HG02943 (cell line): ENCODE results near the gene RFX3.

Experiments
- ATAC-seq: cut with Tn5 transposase; IDR thresholded peaks from one replicate; pipeline ENCODE4 v1.9.1; 2021; ENCODE audit warnings: mild to moderate bottlenecking, low read depth, moderate library complexity; ENCODE audit not compliant: unreplicated experiment

RFX3 gene

GRCh38 chr9:3525836-3526164 lies at the start of gene RFX3:
TSS of gene RFX3 (minus strand) at chr9:3526001. CDS start at chr9:3395588, 130,413 bp downstream.
- peak; percentile 40 for ATAC-seq

DNA sequence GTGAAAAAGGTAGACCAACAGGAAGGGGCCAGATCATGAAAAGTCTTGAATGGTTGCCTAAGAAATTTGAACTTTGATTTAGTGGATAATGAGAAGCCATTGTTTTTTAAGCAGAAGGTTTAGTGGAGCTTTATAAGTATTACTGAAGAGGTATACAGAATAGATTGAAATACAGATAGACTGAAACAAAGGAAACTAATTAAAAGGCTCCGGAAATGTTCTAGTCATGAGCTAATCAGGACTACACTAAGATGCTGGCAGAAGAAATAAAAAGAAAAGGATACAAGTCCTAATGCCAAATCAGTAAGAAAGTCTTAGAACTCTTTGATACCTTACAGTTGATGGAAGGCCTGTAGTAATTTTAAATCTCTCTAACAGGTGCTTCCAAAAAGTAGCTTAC lies 45.7 kb upstream of the RFX3 start:
- no peak for ATAC-seq

GRCh38 chr9:3569529-3569928 lies 43.7 kb upstream of the RFX3 start:
- no peak for ATAC-seq

DNA sequence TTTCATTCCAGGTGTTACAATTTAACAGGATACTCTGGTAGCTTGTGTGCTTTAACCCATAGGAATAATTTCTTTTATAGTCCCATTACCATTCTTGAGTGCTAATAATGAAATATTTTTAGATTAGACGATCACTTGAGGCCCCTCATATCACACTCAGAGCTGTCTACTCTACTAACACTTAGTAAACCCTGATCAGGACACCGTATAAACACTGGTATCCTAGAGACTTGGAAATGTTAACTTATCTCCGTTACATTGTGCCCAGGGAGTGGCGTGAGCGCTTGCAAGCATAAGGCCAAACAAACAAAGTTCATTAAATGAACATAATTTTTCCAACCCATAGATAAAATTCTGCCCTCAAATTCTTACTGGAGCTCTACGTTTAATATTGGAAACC lies 42.2 kb upstream of the RFX3 start:
- ATAC-seq: no peak

GRCh38 chr9:3553076-3553765 lies 27.4 kb upstream of the RFX3 start:
- ATAC-seq: no peak

DNA sequence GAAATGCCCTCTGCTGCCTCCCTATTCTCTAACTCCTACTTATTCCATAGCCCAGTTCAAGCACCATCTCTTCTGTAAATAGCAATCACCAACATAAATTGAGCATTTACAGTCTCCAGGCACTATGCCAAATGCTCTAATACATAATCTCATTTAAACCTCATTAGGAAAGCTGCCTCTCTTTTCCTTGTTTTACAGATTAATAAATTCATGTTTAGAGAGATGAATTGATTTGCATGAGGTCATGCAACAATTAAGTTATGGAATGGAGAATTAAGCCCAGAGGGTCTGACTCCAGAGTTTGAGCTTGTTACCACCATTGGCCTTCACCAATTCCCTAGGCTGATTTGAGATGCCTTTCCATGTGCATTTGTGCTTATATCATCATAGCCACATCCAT lies 23.4 kb upstream of the RFX3 start:
- no peak for ATAC-seq

GRCh38 chr9:3548648-3549047 lies 22.8 kb upstream of the RFX3 start:
- no peak for ATAC-seq

GRCh38 chr9:3541206-3541605 lies 15.4 kb upstream of the RFX3 start:
- ATAC-seq: no peak

DNA sequence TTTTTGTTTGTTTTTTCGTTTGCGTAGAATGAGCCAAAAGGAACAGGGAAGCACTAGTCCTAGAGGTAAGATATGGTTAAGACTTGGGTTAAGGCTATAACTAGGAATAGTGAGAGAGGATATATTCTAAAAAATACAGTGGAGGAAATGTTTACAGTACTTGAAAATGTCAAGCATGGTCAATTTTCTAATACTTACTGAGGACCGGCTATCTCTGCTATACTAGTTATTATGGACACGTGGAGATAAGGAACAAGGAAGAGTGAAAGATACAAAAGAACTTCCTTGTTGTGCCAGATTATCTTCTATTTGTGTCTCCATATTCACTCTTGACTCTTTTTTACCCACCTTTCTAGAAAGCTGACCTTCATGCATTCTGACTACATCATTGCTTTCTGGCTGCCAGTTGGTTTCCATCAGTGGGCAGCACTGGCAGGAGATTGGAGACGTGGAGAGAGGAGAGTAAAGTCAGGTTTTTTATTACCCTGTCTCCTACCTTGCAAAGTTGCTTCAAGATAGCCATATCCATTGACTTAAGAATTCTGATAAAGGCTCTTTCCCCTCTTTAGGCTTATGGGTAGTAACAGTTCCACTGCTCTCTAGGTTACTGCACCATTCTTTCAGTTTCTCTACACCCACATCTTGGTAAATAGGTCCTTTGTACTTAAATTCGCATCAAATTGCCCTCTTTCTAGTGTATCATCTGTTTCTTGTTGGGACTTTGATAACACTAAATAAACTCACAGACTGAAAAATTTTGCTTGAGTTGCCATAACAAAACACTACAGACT lies 9.0 kb upstream of the RFX3 start:
- no peak for ATAC-seq

GRCh38 chr9:3532158-3532557 lies 6.4 kb upstream of the RFX3 start:
- no peak for ATAC-seq

GRCh38 chr9:3528451-3528850 lies 2.6 kb upstream of the RFX3 start:
- no peak for ATAC-seq

- peak; percentile 10 for ATAC-seq
These were observed 1.5 kb upstream of the RFX3 start for GRCh38 chr9:3526997-3527940.

DNA sequence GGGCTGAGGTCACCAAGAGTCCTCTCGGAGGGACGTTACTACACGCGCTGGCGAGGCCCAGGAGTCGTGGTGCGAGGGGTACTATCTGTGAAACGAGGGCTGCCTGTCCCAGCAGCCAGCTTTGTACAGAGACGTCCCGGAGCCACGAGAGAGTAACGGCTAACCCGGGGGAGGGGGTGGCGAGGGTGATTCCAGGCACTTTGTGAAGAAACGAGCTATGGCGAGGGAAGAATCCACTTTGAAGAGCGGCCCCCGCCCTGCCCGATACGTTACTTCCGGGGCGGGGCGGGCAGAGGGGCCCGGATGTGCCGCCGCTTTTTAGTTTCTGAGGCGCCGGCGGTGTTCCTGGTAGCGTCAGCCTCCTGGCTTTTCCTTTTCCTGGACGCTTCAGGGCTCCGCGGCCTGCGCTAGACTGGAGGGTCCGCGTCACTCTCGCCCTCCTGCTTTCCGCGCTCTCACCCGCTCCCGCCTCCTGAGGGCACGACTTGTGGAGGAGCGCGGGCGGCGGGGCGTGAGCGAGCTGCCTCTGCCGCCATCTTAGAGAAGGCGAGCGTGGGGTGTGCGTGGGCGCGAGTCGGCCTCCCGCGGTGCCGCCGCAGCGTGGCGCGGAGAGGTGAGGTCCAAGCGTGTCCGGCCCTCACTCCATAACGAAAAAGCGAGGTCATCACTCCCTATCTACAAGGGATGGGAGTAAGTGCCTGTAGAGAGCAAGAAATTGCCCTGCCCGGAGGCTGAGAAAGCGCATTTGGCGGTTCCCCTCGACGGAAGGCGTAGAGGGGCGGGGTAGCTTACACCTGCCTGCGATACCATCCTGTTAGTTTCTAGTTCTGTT lies 580 bp upstream of the RFX3 start:
- ATAC-seq: peak; percentile 74

DNA sequence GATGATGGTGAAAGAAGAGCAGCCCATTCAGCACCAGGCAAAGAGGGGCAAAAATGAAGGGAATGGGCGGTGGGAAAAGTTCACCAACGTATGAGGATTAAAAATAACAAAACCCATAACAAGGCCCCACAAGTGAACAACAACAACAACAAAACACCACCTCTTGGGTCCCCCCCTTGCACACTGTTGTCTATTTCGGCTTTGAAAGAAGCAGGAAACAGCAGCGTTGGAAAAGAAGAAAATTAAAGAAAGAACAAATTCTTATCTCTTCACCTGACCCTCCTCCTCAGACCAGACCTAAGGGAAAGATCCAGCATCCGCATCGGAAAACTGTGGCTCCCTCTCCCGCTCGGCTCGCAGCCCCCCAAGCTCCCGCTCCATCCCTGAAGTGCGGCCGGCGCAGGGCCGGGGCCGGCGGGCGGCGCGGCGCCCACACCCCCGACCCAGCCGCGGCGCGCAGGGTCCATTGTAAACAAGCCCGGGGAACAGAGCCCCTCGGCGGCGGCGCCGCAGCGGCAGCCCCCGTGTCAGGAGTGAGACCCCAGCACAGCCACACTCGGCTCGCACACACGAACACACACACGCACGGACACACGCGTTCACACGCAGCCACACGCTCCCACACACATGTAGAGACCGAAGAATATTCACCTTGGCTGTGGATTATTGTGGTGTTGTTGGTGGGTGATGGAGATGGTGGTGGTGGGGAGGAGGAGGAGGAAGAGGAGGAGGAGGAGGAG lies 535 bp downstream of the RFX3 start:
- ATAC-seq: no peak

GRCh38 chr9:3521966-3522365 lies 3.8 kb downstream of the RFX3 start:
- ATAC-seq: no peak

DNA sequence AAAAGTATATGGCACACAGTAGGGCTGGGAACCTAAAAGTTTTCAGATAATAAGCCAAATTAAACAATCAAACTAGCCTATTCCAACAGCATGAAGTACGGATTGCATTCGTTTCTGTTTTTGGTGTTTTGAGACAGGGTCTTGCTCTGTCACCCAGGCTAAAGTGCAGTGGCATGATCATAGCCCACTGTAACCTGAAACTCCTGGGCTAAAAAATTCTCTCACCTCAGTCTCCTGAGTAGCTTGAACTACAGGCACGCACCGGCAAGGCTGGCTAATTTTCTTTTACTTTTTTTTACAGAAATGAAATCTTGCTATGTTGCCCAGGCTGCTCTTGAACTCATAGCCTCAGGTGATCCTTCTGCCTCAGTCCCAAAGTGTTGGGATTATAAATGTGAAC lies 5.2 kb downstream of the RFX3 start:
- no peak for ATAC-seq

DNA sequence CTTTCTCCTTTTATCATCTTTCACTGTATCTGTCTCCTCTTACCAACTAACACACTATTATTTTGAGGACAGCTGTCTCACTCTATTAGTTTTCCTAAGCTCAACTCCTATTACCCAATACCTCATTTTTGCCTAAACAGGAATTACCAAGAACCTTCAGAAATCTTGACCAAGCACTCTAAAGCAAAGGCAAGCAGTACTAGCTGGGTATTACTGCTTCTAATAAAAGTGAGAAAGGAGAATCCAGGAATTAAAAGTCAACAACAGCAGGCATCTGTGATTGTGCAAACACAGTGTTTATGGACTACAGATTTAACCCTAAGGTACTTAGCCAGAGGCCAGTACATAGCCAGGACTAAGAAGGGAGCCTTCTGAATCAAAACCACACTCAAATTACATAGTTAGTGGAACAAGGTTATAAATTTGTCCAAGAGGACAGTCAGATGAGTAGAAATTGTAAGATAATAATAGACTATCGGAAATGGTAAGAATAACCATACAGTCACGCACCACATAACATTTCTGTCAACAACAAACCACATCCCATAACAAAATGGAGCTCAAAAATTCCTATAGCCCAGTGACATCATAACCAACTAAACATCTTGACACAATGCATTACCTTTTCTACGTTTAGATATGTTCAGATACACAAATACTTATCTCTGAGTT lies 8.3 kb downstream of the RFX3 start:
- ATAC-seq: no peak

- ATAC-seq: no peak
These were observed 9.0 kb downstream of the RFX3 start for GRCh38 chr9:3516667-3517330.

DNA sequence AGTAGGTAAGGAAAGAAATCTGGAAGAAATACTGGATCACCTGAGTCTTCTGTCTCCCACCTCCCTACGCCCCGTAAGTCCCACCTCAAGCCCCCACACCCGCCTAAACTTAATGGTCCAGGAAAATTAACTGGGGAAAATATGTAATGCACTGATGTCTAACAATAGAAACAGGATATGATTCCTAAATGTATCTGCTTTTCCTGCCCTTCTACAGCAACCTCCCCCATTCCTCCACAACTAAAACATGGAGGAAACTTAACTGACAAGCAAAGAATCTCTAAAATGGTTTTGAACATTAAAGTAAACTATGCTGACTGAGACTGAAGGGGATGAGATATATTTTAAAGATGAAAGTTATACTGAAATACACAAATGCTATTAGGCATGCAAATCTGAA lies 10.4 kb downstream of the RFX3 start:
- ATAC-seq: no peak
